ENCODE data around the gene CELF2.

The CELF2 gene

GRCh38 chr10:11058965-11059364 is 41.3 kb downstream of the CELF2 start:
- no peak for DNase-seq (ENCODE audit: low spot score)

GRCh38 chr10:11063856-11064255 is 46.2 kb downstream of the CELF2 start:
- DNase-seq (ENCODE audit: low spot score) = no peak

GRCh38 chr10:11064832-11065231 is 47.2 kb downstream of the CELF2 start:
- DNase-seq (ENCODE audit: low spot score) = no peak

GRCh38 chr10:11065567-11065966 is 47.9 kb downstream of the CELF2 start:
- no peak for DNase-seq (ENCODE audit: low spot score)

- DNase-seq (ENCODE audit: low spot score) = no peak
Measured at GRCh38 chr10:11066520-11066919, 48.8 kb downstream of the CELF2 start.

GRCh38 chr10:11068861-11069633 is 51.4 kb downstream of the CELF2 start:
- no peak for DNase-seq (ENCODE audit: low spot score)

- DNase-seq (ENCODE audit: low spot score) = no peak
Measured at GRCh38 chr10:11073410-11073809, 55.7 kb downstream of the CELF2 start.

- no peak for DNase-seq (ENCODE audit: low spot score)
Measured at GRCh38 chr10:11074536-11075267, 57.0 kb downstream of the CELF2 start.

GRCh38 chr10:11076221-11076620 is 58.5 kb downstream of the CELF2 start:
- DNase-seq (ENCODE audit: low spot score) = no peak

- no peak for DNase-seq (ENCODE audit: low spot score)
Measured at GRCh38 chr10:11080564-11080984, 62.9 kb downstream of the CELF2 start.

GRCh38 chr10:11081408-11081807 is 63.7 kb downstream of the CELF2 start:
- DNase-seq (ENCODE audit: low spot score) = no peak

- DNase-seq (ENCODE audit: low spot score) = no peak
Measured at GRCh38 chr10:11082526-11082925, 64.9 kb downstream of the CELF2 start.

- DNase-seq (ENCODE audit: low spot score) = no peak
Measured at GRCh38 chr10:11083051-11083450, 65.4 kb downstream of the CELF2 start.

- DNase-seq (ENCODE audit: low spot score) = no peak
Measured at GRCh38 chr10:11085545-11085944, 67.9 kb downstream of the CELF2 start.

GRCh38 chr10:11086177-11086840 is 68.6 kb downstream of the CELF2 start:
- DNase-seq (ENCODE audit: low spot score) = no peak

GRCh38 chr10:11087372-11087771 is 69.7 kb downstream of the CELF2 start:
- no peak for DNase-seq (ENCODE audit: low spot score)

GRCh38 chr10:11088709-11089108 is 71.0 kb downstream of the CELF2 start:
- DNase-seq (ENCODE audit: low spot score) = no peak

GRCh38 chr10:11089272-11089671 is 71.6 kb downstream of the CELF2 start:
- DNase-seq (ENCODE audit: low spot score) = no peak

GRCh38 chr10:11091517-11092102 is 73.9 kb downstream of the CELF2 start:
- no peak for DNase-seq (ENCODE audit: low spot score)

- DNase-seq (ENCODE audit: low spot score) = no peak
Measured at GRCh38 chr10:11093771-11094736, 76.4 kb downstream of the CELF2 start.

- DNase-seq (ENCODE audit: low spot score) = no peak
Measured at GRCh38 chr10:11095374-11095801, 77.7 kb downstream of the CELF2 start.

Measured in ecto neural progenitor cell (in vitro differentiated cells).